Gastrocnemius medialis (tissue), 4 donors: Measurements from ENCODE around the gene IQCE. TPM values are rescaled to one million over a fixed set of nuclear protein-coding genes. Genes with fewer than 3 reads are reported as not detected.

Source experiments
- ATAC-seq, 2 donors: fragments of 150-250 bp; one replicate each; pipeline ENCODE4 v1.9.1; 2016
- DNase-seq, 2 donors: peaks; one replicate each; pipeline ENCODE4 v3.0.0-alpha.2; 2019
- H3K27ac ChIP-seq, 4 donors: fragments of 200-600 bp; sonication (generic); 1 replicate in 1 of 4; 2 replicates in 3 of 4; pipeline ENCODE4 v1.5.1; 2016 to 2018; ENCODE audit warnings: mild to moderate bottlenecking in 2 of 4, moderate library complexity in 1 of 4
- H3K27me3 ChIP-seq, 3 donors: fragments of 200-600 bp; sonication (generic) in 2 of 3; 1 replicate in 1 of 3; 2 replicates in 2 of 3; pipeline versions ENCODE4 v1.5.1 to v1.6.0; 2016 to 2019; ENCODE audit warnings: mild to moderate bottlenecking in 1 of 3, moderate library complexity in 1 of 3
- H3K36me3 ChIP-seq, 2 donors: fragments of 200-600 bp; sonication (generic) in 1 of 2; one replicate each; pipeline ENCODE4 v1.5.1; 2017 to 2018
- H3K4me1 ChIP-seq, 2 donors: fragments of 200-600 bp; sonication (generic) in 1 of 2; one replicate each; pipeline ENCODE4 v1.5.1; 2016 to 2017; ENCODE audit warnings: mild to moderate bottlenecking in 2 of 2
- H3K4me3 ChIP-seq, 4 donors: fragments of 200-600 bp; sonication (generic) in 3 of 4; 1 replicate in 1 of 4; 2 replicates in 3 of 4; pipeline ENCODE4 v1.5.1; 2016 to 2019; ENCODE audit warnings: mild to moderate bottlenecking in 2 of 4
- H3K9me3 ChIP-seq, 3 donors: fragments of 200-600 bp; sonication (generic) in 2 of 3; 1 replicate in 1 of 3; 2 replicates in 2 of 3; pipeline ENCODE4 v1.5.1; 2016 to 2019
- CTCF ChIP-seq, 5 experiments: fragments of 450-650 bp in 3 of 5; fragments of 200-600 bp in 2 of 5; sonication (generic) in 2 of 5; IDR thresholded peaks in 4 of 5; conservative IDR thresholded peaks in 1 of 5; 1 replicate in 4 of 5; 2 replicates in 1 of 5; pipeline ENCODE4 v1.5.1; 2016 to 2019; ENCODE audit warnings: antibody characterized with exemption in 5 of 5, mild to moderate bottlenecking in 3 of 5, moderate library complexity in 3 of 5
- POLR2A ChIP-seq, 2 donors: fragments of 450-650 bp; IDR thresholded peaks; one replicate each; pipeline ENCODE4 v1.6.1; 2017; ENCODE audit warnings: antibody characterized with exemption in 2 of 2, mild to moderate bottlenecking in 2 of 2, moderate library complexity in 2 of 2
- in situ Hi-C, 4 donors: fragments of 200-750 bp; cut with MboI; loops; one replicate each; pipeline versions ENCODE4 v1.15.0 to v1.8.0; 2017; ENCODE audit warnings: low sequenced_read_pairs in 4 of 4
- intact Hi-C: fragments of 100-400 bp; cut with DNase I; formaldehyde crosslinking; loops from one replicate; pipeline ENCODE4 v1.15.1; 2023; ENCODE audit warnings: low total_unique reads
- total RNA-seq, 4 donors: library from RNA; depleted of rRNA; stranded (reverse); fragments of >200 nt; gene quantifications; one replicate each; pipeline versions ENCODE4 v1.1.0 to v1.2.3, GENCODE V29; 2016

The IQCE gene
- total RNA-seq, 4 donors from 2014 or later = 6.3 to 11.5 (median 8.8) TPM

GRCh38 chr7:2598154-2598823, 39.5 kb downstream of the IQCE start:
- TF ChIP-seq POLR2A (IDR thresholded peaks at IDR 0.05) (no peak), CTCF (IDR thresholded peaks at IDR 0.05 in 4 of 5, conservative IDR thresholded peaks at IDR 0.05 in 1 of 5) (no peak)
- ATAC-seq (no peak), DNase-seq (no peak)
- intact Hi-C loops = no loop called here
- Histone ChIP-seq H3K4me3 (no peak overlapping the region), H3K27me3 (no peaks in the 10 kb centered on the region), H3K9me3 (no peaks in the 10 kb centered on the region), H3K27ac (no peak overlapping the region), H3K36me3 (peaks cover 0 to 28% of the 10 kb centered on the region in 2 donors), H3K4me1 (no peaks in the 10 kb centered on the region)
- in situ Hi-C loops = no loop called here

- no peaks in the 10 kb centered on the region for H3K4me1 ChIP-seq
- in situ Hi-C loops = no loop called here
- no peak overlapping the region for H3K27ac ChIP-seq
- no peak for TF ChIP-seq POLR2A (IDR thresholded peaks at IDR 0.05)
- DNase-seq (no peak), ATAC-seq (no peak)
- H3K9me3 ChIP-seq = no peaks in the 10 kb centered on the region
- peaks cover 0 to 14% of the 10 kb centered on the region in 2 donors for H3K36me3 ChIP-seq
- H3K27me3 ChIP-seq = no peaks in the 10 kb centered on the region
- intact Hi-C loops = no loop called here
- no peak overlapping the region for H3K4me3 ChIP-seq
These were observed 42.3 kb downstream of the IQCE start for GRCh38 chr7:2601065-2601464.

- Histone ChIP-seq H3K36me3 (peaks cover 0 to 14% of the 10 kb centered on the region in 2 donors), H3K4me3 (no peak overlapping the region), H3K27me3 (no peaks in the 10 kb centered on the region), H3K27ac (no peak overlapping the region), H3K9me3 (no peaks in the 10 kb centered on the region), H3K4me1 (peaks cover 0 to 4% of the 10 kb centered on the region in 2 donors)
- TF ChIP-seq POLR2A (IDR thresholded peaks at IDR 0.05) (no peak), CTCF (IDR thresholded peaks at IDR 0.05 in 4 of 5, conservative IDR thresholded peaks at IDR 0.05 in 1 of 5) (no peak)
- no peak for DNase-seq
- intact Hi-C loops (no loop called here), in situ Hi-C loops (no loop called here)
- ATAC-seq = no peak
These were observed 43.1 kb downstream of the IQCE start for GRCh38 chr7:2601907-2602306.

- peaks cover 0 to 14% of the 10 kb centered on the region in 2 donors for H3K36me3 ChIP-seq
- no peak for TF ChIP-seq CTCF (IDR thresholded peaks at IDR 0.05 in 4 of 5, conservative IDR thresholded peaks at IDR 0.05 in 1 of 5)
- DNase-seq (no peak), ATAC-seq (no peak)
- in situ Hi-C loops (no loop called here), intact Hi-C loops (no loop called here)
- H3K27me3 ChIP-seq = no peaks in the 10 kb centered on the region
- H3K4me3 ChIP-seq = no peak overlapping the region
- peaks cover 0 to 7% of the 10 kb centered on the region in 2 donors for H3K4me1 ChIP-seq
- no peaks in the 10 kb centered on the region for H3K9me3 ChIP-seq
- H3K27ac ChIP-seq = no peak overlapping the region
These were observed 43.7 kb downstream of the IQCE start for GRCh38 chr7:2602406-2603043.

GRCh38 chr7:2603044-2603965, 44.5 kb downstream of the IQCE start:
- H3K4me1 ChIP-seq = peaks cover 0 to 14% of the 10 kb centered on the region in 2 donors
- H3K4me3 ChIP-seq = no peak overlapping the region
- TF ChIP-seq CTCF (IDR thresholded peaks at IDR 0.05 in 4 of 5, conservative IDR thresholded peaks at IDR 0.05 in 1 of 5) (no peak), POLR2A (IDR thresholded peaks at IDR 0.05) (no peak)
- peaks cover 0 to 12% of the 10 kb centered on the region in 2 donors for H3K36me3 ChIP-seq
- no peaks in the 10 kb centered on the region for H3K9me3 ChIP-seq
- ATAC-seq (no peak), DNase-seq (no peak)
- no peaks in the 10 kb centered on the region for H3K27me3 ChIP-seq
- no peak overlapping the region for H3K27ac ChIP-seq
- in situ Hi-C loops = no loop called here
- intact Hi-C loops = no loop called here
